Activated naive CD4-positive, alpha-beta T cell treated with anti-CD3 and anti-CD28 coated beads, Interleukin-2, amount 50 U/mL, for 72 hours (primary cell): ENCODE measurements around the gene MTMR10. TPM values are rescaled to one million over a fixed set of nuclear protein-coding genes. Genes with fewer than 3 reads are reported as not detected.

Source experiments
- ATAC-seq, 2 donors: fragments of 150-1000 bp; cut with Tn5 transposase; 2 replicates each; pipeline ENCODE4 v1.10.0; 2021; ENCODE audit warnings: mild to moderate bottlenecking in 2 of 2, moderate library complexity in 2 of 2
- DNase-seq, 2 donors: peaks; one replicate each; pipeline ENCODE4 v3.0.0; 2021 to 2022; ENCODE audit warnings: low spot score in 2 of 2
- H3K27ac Mint-ChIP-seq, 2 donors: one replicate each; pipeline ENCODE4 v1.8.0; 2022; ENCODE audit warnings: mild to moderate bottlenecking in 2 of 2, mixed read lengths in 2 of 2
- H3K36me3 Mint-ChIP-seq, 2 donors: one replicate each; pipeline ENCODE4 v1.8.0; 2022; ENCODE audit warnings: mixed read lengths in 2 of 2
- H3K9me3 Mint-ChIP-seq, 2 donors: one replicate each; pipeline ENCODE4 v1.8.0; 2022; ENCODE audit warnings: mixed read lengths in 2 of 2
- total RNA-seq, 2 donors: library from RNA; stranded (reverse); gene quantifications; one replicate each; pipeline ENCODE4 v1.2.3, GENCODE V29; 2022

Gene MTMR10
- total RNA-seq: 10 to 100 TPM; 13.1 to 14.5 TPM

GRCh38 chr15:30991255-30992235 is at the start of gene MTMR10:
TSS of gene MTMR10 (minus strand) at chr15:30991628. CDS start at chr15:30991506, 122 bp downstream.
- Mint-ChIP-seq H3K9me3 (peaks cover 0 to 4% of the 10 kb centered on the region in 2 donors), H3K27ac (peak within 1 kb of the TSS; percentile 96 to 98), H3K36me3 (peaks cover 6% of the 10 kb centered on the region in 2 donors)
- DNase-seq (peak; percentile 75 to 85), ATAC-seq (peak; percentile 96 to 98)

GRCh38 chr15:31040611-31041010 is 49.2 kb upstream of the MTMR10 start:
- no peaks in the 10 kb centered on the region for H3K9me3 Mint-ChIP-seq
- DNase-seq (no peak), ATAC-seq (no peak)
- no peaks in the 10 kb centered on the region for H3K36me3 Mint-ChIP-seq
- no peak overlapping the region for H3K27ac Mint-ChIP-seq

GRCh38 chr15:31039961-31040360 is 48.5 kb upstream of the MTMR10 start:
- DNase-seq (no peak), ATAC-seq (no peak)
- no peaks in the 10 kb centered on the region for H3K9me3 Mint-ChIP-seq

GRCh38 chr15:31037731-31038477 is 46.5 kb upstream of the MTMR10 start:
- H3K9me3 Mint-ChIP-seq: no peaks in the 10 kb centered on the region
- H3K36me3 Mint-ChIP-seq: no peaks in the 10 kb centered on the region
- H3K27ac Mint-ChIP-seq: no peak overlapping the region
- ATAC-seq: no peak
- no peak for DNase-seq

More at GRCh38 chr15:31039961-31040360, 48.5 kb upstream of the MTMR10 start:
- H3K36me3 Mint-ChIP-seq: no peaks in the 10 kb centered on the region
- H3K27ac Mint-ChIP-seq: no peak overlapping the region

- no peaks in the 10 kb centered on the region for H3K9me3 Mint-ChIP-seq
Observed at GRCh38 chr15:31036783-31037182, 45.4 kb upstream of the MTMR10 start.

GRCh38 chr15:31035610-31036009 is 44.2 kb upstream of the MTMR10 start:
- Mint-ChIP-seq H3K36me3 (no peaks in the 10 kb centered on the region), H3K27ac (no peak overlapping the region), H3K9me3 (no peaks in the 10 kb centered on the region)
- ATAC-seq (no peak), DNase-seq (no peak)

More at GRCh38 chr15:31036783-31037182, 45.4 kb upstream of the MTMR10 start:
- Mint-ChIP-seq H3K27ac (peak overlapping the region in 1 of 2 donors; percentile 87), H3K36me3 (no peaks in the 10 kb centered on the region)
- DNase-seq (no peak), ATAC-seq (no peak)

- ATAC-seq (no peak), DNase-seq (no peak)
- no peaks in the 10 kb centered on the region for H3K9me3 Mint-ChIP-seq
- no peaks in the 10 kb centered on the region for H3K36me3 Mint-ChIP-seq
- H3K27ac Mint-ChIP-seq: no peak overlapping the region
Observed at GRCh38 chr15:31034152-31034551, 42.7 kb upstream of the MTMR10 start.

GRCh38 chr15:31032961-31033371 is 41.5 kb upstream of the MTMR10 start:
- no peaks in the 10 kb centered on the region for H3K36me3 Mint-ChIP-seq
- H3K27ac Mint-ChIP-seq: no peak overlapping the region
- DNase-seq (no peak), ATAC-seq (no peak)
- no peaks in the 10 kb centered on the region for H3K9me3 Mint-ChIP-seq

GRCh38 chr15:31031471-31032067 is 40.1 kb upstream of the MTMR10 start:
- ATAC-seq: peak in 1 of 2 donors; percentile 41
- Mint-ChIP-seq H3K9me3 (no peaks in the 10 kb centered on the region), H3K36me3 (no peaks in the 10 kb centered on the region), H3K27ac (no peak overlapping the region)
- DNase-seq: no peak

GRCh38 chr15:31027910-31028578 is 36.6 kb upstream of the MTMR10 start:
- ATAC-seq: no peak
- no peaks in the 10 kb centered on the region for H3K36me3 Mint-ChIP-seq

GRCh38 chr15:31025996-31026395 is 34.6 kb upstream of the MTMR10 start:
- no peak for ATAC-seq
- Mint-ChIP-seq H3K36me3 (no peaks in the 10 kb centered on the region), H3K9me3 (no peaks in the 10 kb centered on the region), H3K27ac (no peak overlapping the region)
- DNase-seq: no peak

More at GRCh38 chr15:31027910-31028578, 36.6 kb upstream of the MTMR10 start:
- no peak overlapping the region for H3K27ac Mint-ChIP-seq
- H3K9me3 Mint-ChIP-seq: no peaks in the 10 kb centered on the region
- DNase-seq: no peak

- Mint-ChIP-seq H3K36me3 (no peaks in the 10 kb centered on the region), H3K9me3 (no peaks in the 10 kb centered on the region), H3K27ac (no peak overlapping the region)
- ATAC-seq (no peak), DNase-seq (no peak)
Observed at GRCh38 chr15:31024979-31025378, 33.6 kb upstream of the MTMR10 start.

GRCh38 chr15:31024330-31024729 is 32.9 kb upstream of the MTMR10 start:
- ATAC-seq: no peak
- Mint-ChIP-seq H3K9me3 (no peaks in the 10 kb centered on the region), H3K36me3 (no peaks in the 10 kb centered on the region), H3K27ac (no peak overlapping the region)
- no peak for DNase-seq

GRCh38 chr15:31023841-31024240 is 32.4 kb upstream of the MTMR10 start:
- Mint-ChIP-seq H3K27ac (no peak overlapping the region), H3K9me3 (no peaks in the 10 kb centered on the region), H3K36me3 (no peaks in the 10 kb centered on the region)
- no peak for DNase-seq
- no peak for ATAC-seq

- Mint-ChIP-seq H3K27ac (peak overlapping the region in 1 of 2 donors; percentile 5), H3K9me3 (no peaks in the 10 kb centered on the region), H3K36me3 (no peaks in the 10 kb centered on the region)
- no peak for ATAC-seq
- DNase-seq: no peak
Observed at GRCh38 chr15:31021067-31021665, 29.7 kb upstream of the MTMR10 start.

GRCh38 chr15:31020542-31020941 is 29.1 kb upstream of the MTMR10 start:
- DNase-seq (no peak), ATAC-seq (no peak)
- H3K36me3 Mint-ChIP-seq: no peaks in the 10 kb centered on the region
- no peak overlapping the region for H3K27ac Mint-ChIP-seq
- H3K9me3 Mint-ChIP-seq: no peaks in the 10 kb centered on the region
